Fibroblast of skin of right quadriceps (primary cell): Measurements from ENCODE around the gene UBXN2A.
A peak's percentile ranks its signal among the peaks of the same experiment; 100 is the strongest.
"Not testable (repeated sequence)": the region's sequence is repeated elsewhere in the genome, so short reads cannot be mapped to it uniquely, and the experiment has no call there.

Experiments
- DNase-seq: peaks from one replicate; pipeline ENCODE4 v3.0.0-alpha.2; 2013

Gene UBXN2A

GRCh38 chr2:24014902-24015301 lies 74.6 kb downstream of the UBXN2A start:
- DNase-seq = not testable (repeated sequence)

GRCh38 chr2:24015562-24016375 lies 75.5 kb downstream of the UBXN2A start:
- peak; percentile 63 for DNase-seq

GRCh38 chr2:24016376-24016761 lies 76.1 kb downstream of the UBXN2A start:
- DNase-seq = no peak

- DNase-seq = no peak
Observed at GRCh38 chr2:24016853-24017703, 76.8 kb downstream of the UBXN2A start.

GRCh38 chr2:24017711-24018110 lies 77.4 kb downstream of the UBXN2A start:
- DNase-seq = no peak

- no peak for DNase-seq
Observed at GRCh38 chr2:24018241-24018640, 78.0 kb downstream of the UBXN2A start.

- DNase-seq = no peak
Observed at GRCh38 chr2:24019729-24020128, 79.5 kb downstream of the UBXN2A start.

GRCh38 chr2:24020244-24020643 lies 80.0 kb downstream of the UBXN2A start:
- DNase-seq = no peak

GRCh38 chr2:24021122-24021998 lies 81.1 kb downstream of the UBXN2A start:
- no peak for DNase-seq

- DNase-seq = no peak
Observed at GRCh38 chr2:24022324-24022974, 82.2 kb downstream of the UBXN2A start.

GRCh38 chr2:24022975-24023575 lies 82.8 kb downstream of the UBXN2A start:
- DNase-seq = no peak

- DNase-seq = peak; percentile 17
Observed at GRCh38 chr2:24024018-24024417, 83.8 kb downstream of the UBXN2A start.

- DNase-seq = no peak
Observed at GRCh38 chr2:24024996-24025663, 84.9 kb downstream of the UBXN2A start.

GRCh38 chr2:24026233-24026632 lies 86.0 kb downstream of the UBXN2A start:
- no peak for DNase-seq

GRCh38 chr2:24038786-24039499 lies 98.7 kb downstream of the UBXN2A start:
- no peak for DNase-seq

- DNase-seq = no peak
Observed at GRCh38 chr2:24040511-24040910, 100.2 kb downstream of the UBXN2A start.

- not testable (repeated sequence) for DNase-seq
Observed at GRCh38 chr2:24043133-24043532, 102.9 kb downstream of the UBXN2A start.

- DNase-seq = no peak
Observed at GRCh38 chr2:24045511-24046508, 105.5 kb downstream of the UBXN2A start.

GRCh38 chr2:24046599-24046929 lies 106.3 kb downstream of the UBXN2A start:
- DNase-seq = no peak
